ENCODE measurements around the gene C1QTNF3. TPM values are rescaled to one million over a fixed set of nuclear protein-coding genes. Genes with fewer than 3 reads are reported as not detected.

C1QTNF3 gene
- total and polyA plus RNA-seq, 2 donors (not counting 1 experiment from before 2014, with no cell fraction given): 6.6 to 11.9 TPM

GRCh38 chr5:34009610-34010009 is 33.4 kb downstream of the C1QTNF3 start:
- Histone ChIP-seq H3K27me3 (replicated peaks in 1 of 4; ENCODE audit: control extremely low read depth in 1 of 4, control insufficient read depth in 3 of 4, insufficient read depth in 4 of 4, low read length in 3 of 4) (no peaks in the 10 kb centered on the region), H3K79me2 (ENCODE audit: control insufficient read depth, insufficient read depth, low read length) (peaks cover 6% of the 10 kb centered on the region), H3K27ac (ENCODE audit: low read length in 2 of 2) (no peak overlapping the region), H3K9ac (ENCODE audit: low read length) (no peak overlapping the region), H3K36me3 (replicated peaks in 1 of 2; ENCODE audit: control extremely low read depth in 1 of 2, control insufficient read depth in 1 of 2, extremely low read depth in 1 of 2, insufficient read depth in 2 of 2, low read length in 1 of 2) (no peaks in the 10 kb centered on the region), H2AFZ (ENCODE audit: insufficient read depth, low read depth, low read length, poor library complexity, severe bottlenecking) (no peak overlapping the region), H4K20me1 (ENCODE audit: control insufficient read depth, insufficient read depth, low read length, poor library complexity, severe bottlenecking) (no peaks in the 10 kb centered on the region), H3K4me1 (ENCODE audit: control insufficient read depth in 2 of 2, insufficient read depth in 2 of 2, low read length in 2 of 2) (peaks cover 9 to 15% of the 10 kb centered on the region in 2 donors), H3K4me2 (replicated peaks; ENCODE audit: low read depth, low read length, poor library complexity, severe bottlenecking) (no peak overlapping the region), H3K4me3 (ENCODE audit: control extremely low read depth in 1 of 5, extremely low read depth in 1 of 5, insufficient read depth in 1 of 5, low read depth in 2 of 5, low read length in 4 of 5) (no peak overlapping the region), H3K9me3 (ENCODE audit: control extremely low read depth in 1 of 3, control insufficient read depth in 2 of 3, insufficient read depth in 1 of 3, low read length in 2 of 3) (no peaks in the 10 kb centered on the region)
- DNase-seq: no peak
- no peak for ATAC-seq (ENCODE audit: low read depth)
- Mint-ChIP-seq H3K27me3 (no peaks in the 10 kb centered on the region), H3K9me3 (ENCODE audit: insufficient read depth) (no peaks in the 10 kb centered on the region), H3K27ac (no peak overlapping the region), H3K4me3 (peak overlapping the region; percentile 42), H3K4me1 (peaks cover 22% of the 10 kb centered on the region)
- intact Hi-C loops (cut with micrococcal nuclease): loop anchor here (2.0 to 5.0 kb wide), 3 partner anchors 569 to 1567 kb away; partner anchors contain the start of genes BRIX1, RAD1, TARS1 and ZFR
- TF ChIP-seq EZH2 (IDR thresholded peaks at IDR 0.05; ENCODE audit: borderline replicate concordance, insufficient read depth, low read depth, low read length, poor library complexity, severe bottlenecking): no peak
- TF ChIP-seq CTCF (IDR thresholded peaks at IDR 0.05): no peak
- CTCF ChIA-PET: interaction anchor here (1.5 kb wide), 1 partner anchor 574 kb away, joined by 3 read pairs; no protein-coding TSS in a partner anchor
- POLR2A ChIA-PET: no interaction called here
- no CpG with 5 or more reads among the region's 1 CpG for WGBS (ENCODE audit: insufficient coverage)

GRCh38 chr5:34008802-34009201 is 34.2 kb downstream of the C1QTNF3 start:
- Mint-ChIP-seq H3K4me1 (peaks cover 22% of the 10 kb centered on the region), H3K27me3 (no peaks in the 10 kb centered on the region), H3K27ac (peak overlapping the region; percentile 92), H3K9me3 (ENCODE audit: insufficient read depth) (no peaks in the 10 kb centered on the region), H3K4me3 (peak overlapping the region; percentile 95)
- intact Hi-C loops (cut with micrococcal nuclease): loop anchor here (2.0 to 5.0 kb wide), 3 partner anchors 568 to 1567 kb away; partner anchors contain the start of genes BRIX1, RAD1, TARS1 and ZFR
- H3K4me3 ChIP-seq (ENCODE audit: control extremely low read depth in 1 of 5, extremely low read depth in 1 of 5, insufficient read depth in 1 of 5, low read depth in 2 of 5, low read length in 4 of 5): peak overlapping the region; percentile 76 to 98 (median 92)
- ATAC-seq (ENCODE audit: low read depth) (no peak), DNase-seq (no peak)
- POLR2A ChIA-PET: interaction anchor here (0.7 to 2.0 kb wide), 3 partner anchors 39 to 921 kb away, joined by 3 to 5 read pairs (median 3); partner anchors contain the start of genes BRIX1, DNAJC21 and RAD1
- H3K4me1 ChIP-seq (ENCODE audit: control insufficient read depth in 2 of 2, insufficient read depth in 2 of 2, low read length in 2 of 2): peaks cover 9 to 15% of the 10 kb centered on the region in 2 donors
- peaks cover 3 to 4% of the 10 kb centered on the region in 2 experiments for H3K36me3 ChIP-seq (replicated peaks in 1 of 2; ENCODE audit: control extremely low read depth in 1 of 2, control insufficient read depth in 1 of 2, extremely low read depth in 1 of 2, insufficient read depth in 2 of 2, low read length in 1 of 2)
- no peaks in the 10 kb centered on the region for H3K27me3 ChIP-seq (replicated peaks in 1 of 4; ENCODE audit: control extremely low read depth in 1 of 4, control insufficient read depth in 3 of 4, insufficient read depth in 4 of 4, low read length in 3 of 4)
- peak overlapping the region; percentile 82 for H3K9ac ChIP-seq (ENCODE audit: low read length)
- no peak for TF ChIP-seq CTCF (IDR thresholded peaks at IDR 0.05)
- TF ChIP-seq EZH2 (IDR thresholded peaks at IDR 0.05; ENCODE audit: borderline replicate concordance, insufficient read depth, low read depth, low read length, poor library complexity, severe bottlenecking): no peak
- CTCF ChIA-PET: interaction anchor here (1.0 to 1.3 kb wide), 3 partner anchors 9 to 11 kb away, joined by 3 to 5 read pairs (median 3); no protein-coding TSS in a partner anchor
- peak overlapping the region; percentile 74 for H3K4me2 ChIP-seq (replicated peaks; ENCODE audit: low read depth, low read length, poor library complexity, severe bottlenecking)
- H2AFZ ChIP-seq (ENCODE audit: insufficient read depth, low read depth, low read length, poor library complexity, severe bottlenecking): peak overlapping the region; percentile 91
- H4K20me1 ChIP-seq (ENCODE audit: control insufficient read depth, insufficient read depth, low read length, poor library complexity, severe bottlenecking): no peaks in the 10 kb centered on the region
- H3K79me2 ChIP-seq (ENCODE audit: control insufficient read depth, insufficient read depth, low read length): peaks cover 6% of the 10 kb centered on the region
- no peaks in the 10 kb centered on the region for H3K9me3 ChIP-seq (ENCODE audit: control extremely low read depth in 1 of 3, control insufficient read depth in 2 of 3, insufficient read depth in 1 of 3, low read length in 2 of 3)
- peak overlapping the region; percentile 72 to 77 for H3K27ac ChIP-seq (ENCODE audit: low read length in 2 of 2)
- no CpG with 5 or more reads among the region's 1 CpG for WGBS (ENCODE audit: insufficient coverage)
